IPS-15b (cell line): ENCODE measurements around the gene LRMDA.

ENCODE experiments used
- H3K27me3 ChIP-seq: one replicate; pipeline ENCODE4 v1.6.1; 2013; ENCODE audit warnings: low read length; ENCODE audit not compliant: control insufficient read depth, insufficient read depth
- H3K36me3 ChIP-seq: one replicate; pipeline ENCODE4 v1.6.1; 2013; ENCODE audit warnings: low read length; ENCODE audit not compliant: control insufficient read depth, insufficient read depth
- H3K4me1 ChIP-seq: one replicate; pipeline ENCODE4 v1.6.1; 2013; ENCODE audit warnings: mild to moderate bottlenecking, low read length; ENCODE audit not compliant: control insufficient read depth, insufficient read depth
- H3K4me3 ChIP-seq: one replicate; pipeline ENCODE4 v1.5.1; 2013; ENCODE audit warnings: low read depth, low read length
- H3K9ac ChIP-seq: one replicate; pipeline ENCODE4 v1.6.1; 2013; ENCODE audit warnings: low read depth, mild to moderate bottlenecking, low read length
- H3K9me3 ChIP-seq: one replicate; pipeline ENCODE4 v1.6.1; 2013; ENCODE audit warnings: mild to moderate bottlenecking, low read length; ENCODE audit not compliant: control insufficient read depth, insufficient read depth

The LRMDA gene

GRCh38 chr10:75935650-75936400 lies 504.4 kb downstream of the LRMDA start:
- Histone ChIP-seq H3K9me3 (no peaks in the 10 kb centered on the region), H3K4me1 (no peaks in the 10 kb centered on the region), H3K9ac (no peak overlapping the region), H3K36me3 (no peaks in the 10 kb centered on the region), H3K4me3 (no peak overlapping the region), H3K27me3 (no peaks in the 10 kb centered on the region)

- Histone ChIP-seq H3K4me3 (no peak overlapping the region), H3K9ac (no peak overlapping the region), H3K4me1 (no peaks in the 10 kb centered on the region), H3K36me3 (no peaks in the 10 kb centered on the region), H3K27me3 (no peaks in the 10 kb centered on the region), H3K9me3 (no peaks in the 10 kb centered on the region)
Measured at GRCh38 chr10:75936841-75937240, 505.4 kb downstream of the LRMDA start.

- Histone ChIP-seq H3K9ac (no peak overlapping the region), H3K4me3 (no peak overlapping the region), H3K36me3 (no peaks in the 10 kb centered on the region), H3K9me3 (no peaks in the 10 kb centered on the region), H3K4me1 (no peaks in the 10 kb centered on the region), H3K27me3 (no peaks in the 10 kb centered on the region)
Measured at GRCh38 chr10:75937823-75938222, 506.4 kb downstream of the LRMDA start.

GRCh38 chr10:75938380-75939122 lies 507.1 kb downstream of the LRMDA start:
- no peaks in the 10 kb centered on the region for H3K27me3 ChIP-seq

GRCh38 chr10:75939541-75939940 lies 508.1 kb downstream of the LRMDA start:
- H3K4me3 ChIP-seq: no peak overlapping the region
- H3K27me3 ChIP-seq: no peaks in the 10 kb centered on the region
- H3K9ac ChIP-seq: no peak overlapping the region
- H3K9me3 ChIP-seq: no peaks in the 10 kb centered on the region
- H3K36me3 ChIP-seq: no peaks in the 10 kb centered on the region
- H3K4me1 ChIP-seq: no peaks in the 10 kb centered on the region

More at GRCh38 chr10:75938380-75939122, 507.1 kb downstream of the LRMDA start:
- Histone ChIP-seq H3K36me3 (no peaks in the 10 kb centered on the region), H3K4me3 (no peak overlapping the region), H3K4me1 (no peaks in the 10 kb centered on the region), H3K9me3 (no peaks in the 10 kb centered on the region), H3K9ac (no peak overlapping the region)

GRCh38 chr10:75940742-75941141 lies 509.3 kb downstream of the LRMDA start:
- no peak overlapping the region for H3K9ac ChIP-seq
- no peaks in the 10 kb centered on the region for H3K27me3 ChIP-seq
- no peaks in the 10 kb centered on the region for H3K9me3 ChIP-seq
- H3K4me1 ChIP-seq: no peaks in the 10 kb centered on the region
- no peak overlapping the region for H3K4me3 ChIP-seq
- H3K36me3 ChIP-seq: no peaks in the 10 kb centered on the region

GRCh38 chr10:75941223-75941801 lies 509.9 kb downstream of the LRMDA start:
- Histone ChIP-seq H3K36me3 (no peaks in the 10 kb centered on the region), H3K4me3 (no peak overlapping the region), H3K9me3 (no peaks in the 10 kb centered on the region), H3K9ac (no peak overlapping the region), H3K27me3 (no peaks in the 10 kb centered on the region), H3K4me1 (no peaks in the 10 kb centered on the region)

GRCh38 chr10:75944061-75944460 lies 512.6 kb downstream of the LRMDA start:
- Histone ChIP-seq H3K4me1 (no peaks in the 10 kb centered on the region), H3K9me3 (no peaks in the 10 kb centered on the region), H3K4me3 (no peak overlapping the region), H3K36me3 (no peaks in the 10 kb centered on the region), H3K9ac (no peak overlapping the region), H3K27me3 (no peaks in the 10 kb centered on the region)

GRCh38 chr10:75948583-75948982 lies 517.2 kb downstream of the LRMDA start:
- Histone ChIP-seq H3K4me1 (no peaks in the 10 kb centered on the region), H3K36me3 (no peaks in the 10 kb centered on the region), H3K27me3 (no peaks in the 10 kb centered on the region), H3K9ac (no peak overlapping the region), H3K4me3 (no peak overlapping the region), H3K9me3 (no peaks in the 10 kb centered on the region)

GRCh38 chr10:75950307-75950706 lies 518.9 kb downstream of the LRMDA start:
- Histone ChIP-seq H3K9ac (no peak overlapping the region), H3K4me1 (no peaks in the 10 kb centered on the region), H3K36me3 (no peaks in the 10 kb centered on the region), H3K4me3 (no peak overlapping the region), H3K9me3 (no peaks in the 10 kb centered on the region), H3K27me3 (no peaks in the 10 kb centered on the region)

- Histone ChIP-seq H3K4me3 (no peak overlapping the region), H3K27me3 (no peaks in the 10 kb centered on the region)
Measured at GRCh38 chr10:75950997-75951589, 519.7 kb downstream of the LRMDA start.

More at GRCh38 chr10:75950997-75951589, 519.7 kb downstream of the LRMDA start:
- Histone ChIP-seq H3K9me3 (no peaks in the 10 kb centered on the region), H3K36me3 (no peaks in the 10 kb centered on the region), H3K4me1 (no peaks in the 10 kb centered on the region), H3K9ac (no peak overlapping the region)
